CD4-positive, alpha-beta T cell treated with Interferon alpha-2 for 1 hour (primary cell): ENCODE measurements around the gene TICRR.
A peak's percentile ranks its signal among the peaks of the same experiment; 100 is the strongest.

Source experiments
- DNase-seq, 2 donors: peaks; one replicate each; pipeline ENCODE4 v3.0.0-alpha.2; 2020 to 2022

The TICRR gene

GRCh38 chr15:89630260-89630659 lies 55.0 kb downstream of the TICRR start:
- no peak for DNase-seq

- DNase-seq, result no peak
Measured at GRCh38 chr15:89630974-89631901, 56.0 kb downstream of the TICRR start.

- no peak for DNase-seq
Measured at GRCh38 chr15:89631902-89632264, 56.6 kb downstream of the TICRR start.

- no peak for DNase-seq
Measured at GRCh38 chr15:89632563-89633430, 57.5 kb downstream of the TICRR start.

GRCh38 chr15:89633585-89633984 lies 58.3 kb downstream of the TICRR start:
- no peak for DNase-seq

- DNase-seq, result no peak
Measured at GRCh38 chr15:89640245-89640644, 65.0 kb downstream of the TICRR start.

- no peak for DNase-seq
Measured at GRCh38 chr15:89641053-89641452, 65.8 kb downstream of the TICRR start.

GRCh38 chr15:89642106-89642505 lies 66.8 kb downstream of the TICRR start:
- DNase-seq, result no peak

- DNase-seq, result no peak
Measured at GRCh38 chr15:89645680-89646079, 70.4 kb downstream of the TICRR start.

- no peak for DNase-seq
Measured at GRCh38 chr15:89646416-89647141, 71.3 kb downstream of the TICRR start.

- DNase-seq, result peak; percentile 21 to 50
Measured at GRCh38 chr15:89647191-89647851, 72.1 kb downstream of the TICRR start.

GRCh38 chr15:89648106-89649012 lies 73.1 kb downstream of the TICRR start:
- no peak for DNase-seq

GRCh38 chr15:89649013-89649625 lies 73.8 kb downstream of the TICRR start:
- no peak for DNase-seq

GRCh38 chr15:89649716-89650115 lies 74.4 kb downstream of the TICRR start:
- DNase-seq, result no peak

- DNase-seq, result no peak
Measured at GRCh38 chr15:89652131-89652530, 76.9 kb downstream of the TICRR start.

- no peak for DNase-seq
Measured at GRCh38 chr15:89652666-89653065, 77.4 kb downstream of the TICRR start.

- DNase-seq, result no peak
Measured at GRCh38 chr15:89653578-89653977, 78.3 kb downstream of the TICRR start.

- DNase-seq, result no peak
Measured at GRCh38 chr15:89654301-89654761, 79.1 kb downstream of the TICRR start.

- no peak for DNase-seq
Measured at GRCh38 chr15:89654847-89655805, 79.9 kb downstream of the TICRR start, which contains the start of gene KIF7. KIF7 (minus strand) TSS chr15:89655467; CDS start chr15:89652930, 2,537 bp downstream.
